ENCODE results near the gene CARMIL1.

Gene CARMIL1

DNA sequence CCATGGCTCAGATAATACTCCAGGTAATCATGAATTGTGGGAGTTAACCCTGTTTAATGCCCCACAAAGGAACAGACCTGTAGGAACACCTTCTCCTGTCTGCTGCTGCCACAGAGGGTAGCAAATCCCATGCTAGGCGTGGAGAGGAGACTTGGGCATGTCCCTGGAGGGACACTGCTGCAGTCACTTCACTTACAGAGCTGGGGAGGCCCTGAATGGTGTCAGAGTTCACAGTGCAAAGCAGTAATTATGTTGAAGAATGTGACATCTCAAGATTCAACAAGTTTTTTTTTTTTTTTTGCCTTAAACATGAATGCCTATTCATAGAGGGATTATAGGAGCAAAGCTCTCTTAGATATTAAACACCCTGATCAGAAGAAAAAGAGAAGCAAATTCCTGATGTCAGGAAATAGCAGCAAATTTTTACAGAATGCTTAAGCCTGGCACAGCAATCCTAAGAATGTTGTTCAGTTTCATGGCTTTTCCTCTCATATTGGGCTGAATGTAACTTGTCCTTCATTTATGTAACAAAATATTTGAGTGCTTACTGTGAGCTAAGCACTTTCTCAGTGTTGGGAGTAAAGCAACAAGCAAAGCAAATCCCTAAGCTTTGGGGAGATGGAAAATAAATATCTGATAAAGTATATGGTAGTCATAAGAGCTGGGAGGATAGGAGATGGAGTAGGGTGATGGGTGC lies 45.0 kb downstream of the CARMIL1 start:
- ChIA-PET CTCF (interaction anchor here (1.3 to 1.7 kb wide), 3 partner anchors 10 to 101 kb away, joined by 3 to 7 read pairs (median 6); no protein-coding TSS in a partner anchor), POLR2A (interaction anchor here (0.7 kb wide), 1 partner anchor 308 kb away, joined by 3 read pairs; no protein-coding TSS in a partner anchor)
- TF ChIP-seq, protein P1, sequence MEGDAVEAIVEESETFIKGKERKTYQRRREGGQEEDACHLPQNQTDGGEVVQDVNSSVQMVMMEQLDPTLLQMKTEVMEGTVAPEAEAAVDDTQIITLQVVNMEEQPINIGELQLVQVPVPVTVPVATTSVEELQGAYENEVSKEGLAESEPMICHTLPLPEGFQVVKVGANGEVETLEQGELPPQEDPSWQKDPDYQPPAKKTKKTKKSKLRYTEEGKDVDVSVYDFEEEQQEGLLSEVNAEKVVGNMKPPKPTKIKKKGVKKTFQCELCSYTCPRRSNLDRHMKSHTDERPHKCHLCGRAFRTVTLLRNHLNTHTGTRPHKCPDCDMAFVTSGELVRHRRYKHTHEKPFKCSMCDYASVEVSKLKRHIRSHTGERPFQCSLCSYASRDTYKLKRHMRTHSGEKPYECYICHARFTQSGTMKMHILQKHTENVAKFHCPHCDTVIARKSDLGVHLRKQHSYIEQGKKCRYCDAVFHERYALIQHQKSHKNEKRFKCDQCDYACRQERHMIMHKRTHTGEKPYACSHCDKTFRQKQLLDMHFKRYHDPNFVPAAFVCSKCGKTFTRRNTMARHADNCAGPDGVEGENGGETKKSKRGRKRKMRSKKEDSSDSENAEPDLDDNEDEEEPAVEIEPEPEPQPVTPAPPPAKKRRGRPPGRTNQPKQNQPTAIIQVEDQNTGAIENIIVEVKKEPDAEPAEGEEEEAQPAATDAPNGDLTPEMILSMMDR (IDR thresholded peaks at IDR 0.05; ENCODE audit: insufficient read depth, low read length, missing control alignments), result no peak
- no peak for DNase-seq (ENCODE audit: low read depth, low spot score)
- no peak overlapping the region for H3K4me3 ChIP-seq (ENCODE audit: low read depth, low read length)

DNA sequence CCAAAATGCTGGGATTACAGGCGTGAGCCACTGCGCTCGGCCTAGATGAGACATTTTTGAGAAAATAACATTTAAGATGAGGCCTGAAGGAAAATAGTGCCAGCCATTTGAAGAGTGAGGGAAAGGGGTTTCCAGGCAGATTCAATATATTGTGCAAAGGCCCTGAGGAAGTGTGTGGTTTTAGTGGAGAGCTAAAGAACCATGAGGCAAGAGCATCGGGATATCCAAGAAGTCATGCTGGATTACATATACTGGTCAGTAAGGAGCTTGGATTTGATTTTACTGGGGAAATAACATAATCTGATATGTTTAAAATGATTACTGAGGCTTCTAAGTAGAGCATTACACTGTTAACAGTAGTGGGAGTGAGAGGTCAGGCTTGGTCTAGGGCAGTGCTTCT lies 47.0 kb downstream of the CARMIL1 start:
- no peak for DNase-seq (ENCODE audit: low read depth, low spot score)

DNA sequence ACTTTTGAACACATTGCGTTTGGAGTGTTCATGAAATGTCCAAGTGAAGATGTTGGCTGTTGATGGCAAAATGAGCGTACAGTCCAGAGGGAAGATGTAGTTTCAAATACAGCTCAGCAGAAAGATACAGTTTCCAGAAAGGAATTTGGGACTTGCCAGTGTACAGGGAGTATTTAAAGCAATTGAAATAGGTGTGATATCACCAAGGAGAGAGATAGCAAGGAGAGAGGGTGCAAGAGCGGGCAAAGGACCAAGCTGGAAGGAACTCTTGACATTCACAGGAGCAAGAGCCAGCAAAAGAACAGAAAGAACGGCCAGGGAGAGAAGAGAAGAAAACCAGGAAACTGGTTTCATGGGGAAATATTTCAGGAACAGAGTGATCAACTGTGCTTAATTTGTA lies 47.8 kb downstream of the CARMIL1 start:
- TF ChIP-seq, protein P1 (IDR thresholded peaks at IDR 0.05; ENCODE audit: insufficient read depth, low read length, missing control alignments), result no peak
- H3K4me3 ChIP-seq (ENCODE audit: low read depth, low read length), result no peak overlapping the region
- ChIA-PET POLR2A (no interaction called here), CTCF (no interaction called here)
- DNase-seq (ENCODE audit: low read depth, low spot score), result no peak

More for the DNA sequence above, 47.0 kb downstream of the CARMIL1 start:
- ChIA-PET CTCF (no interaction called here), POLR2A (no interaction called here)
- TF ChIP-seq, protein P1 (IDR thresholded peaks at IDR 0.05; ENCODE audit: insufficient read depth, low read length, missing control alignments), result no peak
- no peak overlapping the region for H3K4me3 ChIP-seq (ENCODE audit: low read depth, low read length)

DNA sequence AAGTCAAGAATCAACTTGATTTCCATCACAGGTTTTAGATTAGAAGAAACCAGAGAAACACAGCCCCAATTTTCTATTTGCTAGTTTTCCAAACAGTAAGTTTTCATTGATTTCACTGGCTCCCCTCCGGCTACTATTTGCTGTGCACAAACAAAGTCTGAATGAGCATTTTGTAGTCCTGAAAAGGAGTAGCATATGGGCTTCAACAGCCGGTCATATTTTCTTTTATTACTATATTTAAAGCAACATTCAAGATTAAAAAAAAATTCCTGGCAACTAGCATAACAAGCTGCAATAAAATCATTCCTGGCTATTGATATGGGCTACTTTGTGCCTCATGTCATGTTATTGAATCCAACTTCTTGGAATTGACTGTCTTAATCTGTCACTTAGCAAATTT lies 48.3 kb downstream of the CARMIL1 start:
- TF ChIP-seq, protein P1 (IDR thresholded peaks at IDR 0.05; ENCODE audit: insufficient read depth, low read length, missing control alignments), result no peak
- H3K4me3 ChIP-seq (ENCODE audit: low read depth, low read length), result no peak overlapping the region
- no peak for DNase-seq (ENCODE audit: low read depth, low spot score)
- ChIA-PET POLR2A (no interaction called here), CTCF (interaction anchor here (0.7 kb wide), 1 partner anchor 61 kb away, joined by 3 read pairs; no protein-coding TSS in a partner anchor)

DNA sequence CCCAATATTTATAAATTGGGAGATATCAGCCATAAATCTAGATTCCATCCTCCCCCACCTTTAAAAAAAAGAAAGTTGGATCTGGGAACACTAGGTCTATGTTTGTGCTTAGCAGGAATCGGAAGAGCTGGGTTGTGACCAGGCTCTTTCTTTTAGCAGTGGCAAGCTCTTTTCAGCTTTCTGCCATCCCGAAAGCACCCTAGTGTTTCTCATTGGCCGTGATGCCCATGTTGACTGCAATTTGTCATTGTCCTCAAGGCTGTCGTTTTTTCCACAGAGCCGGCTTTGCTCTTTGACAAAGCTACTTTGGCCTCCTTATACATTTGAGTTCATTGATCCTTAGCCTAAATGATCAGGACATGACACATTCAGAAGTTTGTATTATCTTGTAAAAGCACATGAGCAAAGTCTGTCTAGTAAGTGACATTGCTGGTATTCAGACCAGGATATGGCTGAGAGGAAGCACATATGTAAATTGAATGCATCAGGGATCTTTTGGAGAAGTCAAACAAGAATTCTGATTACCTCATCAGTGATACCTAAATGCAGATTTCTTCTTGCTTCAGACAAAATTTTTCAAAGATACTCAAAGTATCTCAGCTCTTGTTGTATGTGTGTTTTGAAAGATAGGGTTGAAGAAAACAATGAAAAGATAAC lies 50.1 kb downstream of the CARMIL1 start:
- no peak overlapping the region for H3K4me3 ChIP-seq (ENCODE audit: low read depth, low read length)
- ChIA-PET POLR2A (no interaction called here), CTCF (interaction anchor here (1.3 kb wide), 1 partner anchor 64 kb away, joined by 5 read pairs; no protein-coding TSS in a partner anchor)
- DNase-seq (ENCODE audit: low read depth, low spot score), result no peak
- TF ChIP-seq, protein P1 (IDR thresholded peaks at IDR 0.05; ENCODE audit: insufficient read depth, low read length, missing control alignments), result no peak

DNA sequence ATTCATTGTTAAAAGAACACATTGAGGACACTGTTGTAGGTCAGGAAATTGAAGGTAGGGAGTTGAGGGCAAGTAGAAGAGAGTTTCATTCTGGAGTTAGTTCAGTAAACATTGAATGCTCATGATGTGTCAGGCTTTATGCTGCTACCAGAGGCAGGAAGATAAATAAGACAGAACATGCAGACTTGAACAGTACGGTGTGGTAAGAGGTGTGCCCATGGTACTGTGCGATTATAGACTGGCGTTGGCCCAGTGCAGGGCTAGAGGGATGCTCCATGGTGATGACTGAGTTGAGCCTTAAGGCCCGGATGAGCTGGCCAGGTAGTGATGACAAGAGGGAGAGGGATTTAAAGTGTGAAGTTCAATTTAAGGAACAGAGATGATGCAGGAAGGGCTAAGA lies 50.8 kb downstream of the CARMIL1 start:
- CTCF ChIA-PET, result interaction anchor here (1.3 kb wide), 1 partner anchor 65 kb away, joined by 5 read pairs; no protein-coding TSS in a partner anchor
- POLR2A ChIA-PET, result no interaction called here
- TF ChIP-seq, protein P1 (IDR thresholded peaks at IDR 0.05; ENCODE audit: insufficient read depth, low read length, missing control alignments), result no peak
- no peak for DNase-seq (ENCODE audit: low read depth, low spot score)
- H3K4me3 ChIP-seq (ENCODE audit: low read depth, low read length), result no peak overlapping the region

Measured in AG04449 (cell line).